Stimulated activated CD4-positive, alpha-beta T cell treated with anti-CD3 and anti-CD28 coated beads, Interleukin-1b, Interleukin-23, amount 100 ng/mL, for 1 hour (primary cell): ENCODE data around the gene CAMK1.

Source experiments
- DNase-seq, 2 donors: peaks; one replicate each; pipeline ENCODE4 v3.0.0-alpha.2; 2020; ENCODE audit warnings: low read depth in 2 of 2

CAMK1 gene

DNA sequence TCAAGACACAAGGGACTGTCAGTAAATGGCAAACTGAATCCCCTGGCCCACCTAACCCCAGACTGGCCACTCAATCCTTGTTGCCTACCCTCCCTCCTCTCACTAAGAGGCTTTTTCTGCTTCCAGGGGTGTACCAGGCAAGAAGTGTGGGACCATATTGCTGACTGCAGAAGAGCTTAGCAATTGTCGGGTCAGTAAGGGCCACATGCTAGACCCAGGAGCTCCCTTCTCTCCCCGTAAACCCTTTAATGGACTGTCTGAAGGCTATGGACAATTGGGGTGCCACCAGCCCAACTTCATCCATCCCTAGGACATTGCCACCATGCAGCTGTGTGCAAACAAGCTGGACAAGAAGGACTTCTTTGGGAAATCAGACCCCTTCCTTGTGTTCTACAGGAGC, 57.3 kb downstream of the CAMK1 start:
- no peak for DNase-seq

DNA sequence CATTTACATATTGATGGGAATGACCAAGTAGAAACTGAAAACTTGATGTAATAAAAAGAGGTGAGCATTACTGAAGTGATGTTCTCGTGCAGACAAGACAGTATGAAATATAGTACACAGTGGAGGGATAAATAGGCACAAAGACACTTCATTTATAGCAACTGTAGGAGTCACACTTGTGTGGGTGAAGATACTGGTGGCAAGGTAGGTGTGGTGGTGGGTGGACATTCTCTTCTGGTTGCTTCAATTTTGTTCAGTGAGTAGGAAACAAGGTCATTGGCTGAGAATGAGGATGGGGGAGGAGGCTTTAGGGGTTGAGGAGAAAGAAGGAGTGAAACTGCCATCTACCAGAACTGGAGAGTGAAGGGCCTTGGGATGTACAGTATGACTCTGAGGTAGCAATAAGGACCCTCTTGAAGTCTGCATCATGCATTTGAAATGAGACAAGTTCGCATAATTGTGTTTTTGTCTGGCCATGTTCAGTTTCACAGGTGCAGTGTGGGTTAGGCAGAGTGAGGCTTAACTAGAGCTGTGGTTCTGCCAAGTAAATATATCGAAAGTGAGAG, 59.5 kb downstream of the CAMK1 start:
- no peak for DNase-seq
